Immature natural killer cell (primary cell): Measurements from ENCODE around the gene STX2. TPM values are rescaled to one million over a fixed set of nuclear protein-coding genes. Genes with fewer than 3 reads are reported as not detected.

ENCODE experiments used
- DNase-seq, 3 donors: peaks; one replicate each; pipeline ENCODE4 v3.0.0; 2022; ENCODE audit warnings: mixed read lengths in 1 of 3
- H3K27ac Mint-ChIP-seq, 6 donors: one replicate each; pipeline ENCODE4 v1.8.0; 2020; ENCODE audit warnings: mixed read lengths in 6 of 6, mild to moderate bottlenecking in 5 of 6, inconsistent platforms in 4 of 6, moderate library complexity in 3 of 6
- H3K27me3 Mint-ChIP-seq, 3 donors: one replicate each; pipeline ENCODE4 v1.8.0; 2020 to 2021; ENCODE audit warnings: low read depth in 3 of 3, mild to moderate bottlenecking in 3 of 3, mixed read lengths in 3 of 3, moderate library complexity in 3 of 3, inconsistent platforms in 1 of 3
- H3K36me3 Mint-ChIP-seq, 3 donors: one replicate each; pipeline ENCODE4 v1.8.0; 2020; ENCODE audit warnings: mixed read lengths in 3 of 3, inconsistent platforms in 2 of 3, mild to moderate bottlenecking in 2 of 3
- H3K4me1 Mint-ChIP-seq, 2 donors: one replicate each; pipeline ENCODE4 v1.8.0; 2020; ENCODE audit warnings: inconsistent platforms in 2 of 2, mild to moderate bottlenecking in 2 of 2, mixed read lengths in 2 of 2, moderate library complexity in 1 of 2
- H3K4me3 Mint-ChIP-seq, 5 donors: one replicate each; pipeline ENCODE4 v1.8.0; 2020; ENCODE audit warnings: mild to moderate bottlenecking in 5 of 5, mixed read lengths in 5 of 5, inconsistent platforms in 3 of 5, moderate library complexity in 3 of 5
- H3K9me3 Mint-ChIP-seq, 6 donors: one replicate each; pipeline ENCODE4 v1.8.0; 2020; ENCODE audit warnings: mild to moderate bottlenecking in 6 of 6, mixed read lengths in 6 of 6, inconsistent platforms in 4 of 6, moderate library complexity in 3 of 6
- polyA plus RNA-seq, 3 donors: library from polyadenylated mRNA; unstranded; fragments of 300-500 nt; fragmentation: Illumina TruSeq; gene quantifications; one replicate each; pipeline ENCODE4 v1.2.3, GENCODE V29; 2021

STX2 gene
- polyA plus RNA-seq, 3 donors from 2014 or later = 3.3 to 5.8 (median 3.6) TPM

- H3K4me1 Mint-ChIP-seq = peaks cover 0 to 8% of the 10 kb centered on the region in 2 donors
- peaks cover 0 to 7% (median under 1%) of the 10 kb centered on the region in 6 donors for H3K9me3 Mint-ChIP-seq
- DNase-seq = no peak
- H3K4me3 Mint-ChIP-seq = no peak overlapping the region
- no peaks in the 10 kb centered on the region for H3K36me3 Mint-ChIP-seq
- no peak overlapping the region for H3K27ac Mint-ChIP-seq
- H3K27me3 Mint-ChIP-seq = peaks cover 3 to 10% (median 5%) of the 10 kb centered on the region in 3 donors
These were observed 90.3 kb downstream of the STX2 start for GRCh38 chr12:130748786-130749185.

- DNase-seq = peak; percentile 22 to 36 (median 33)
- Mint-ChIP-seq H3K36me3 (no peaks in the 10 kb centered on the region), H3K27ac (no peak overlapping the region), H3K27me3 (peaks cover 3 to 10% (median 5%) of the 10 kb centered on the region in 3 donors), H3K9me3 (peaks cover 0 to 4% (median 0%) of the 10 kb centered on the region in 6 donors), H3K4me1 (peaks cover 0 to 8% of the 10 kb centered on the region in 2 donors), H3K4me3 (no peak overlapping the region)
These were observed 90.9 kb downstream of the STX2 start for GRCh38 chr12:130747867-130748740.

- Mint-ChIP-seq H3K36me3 (no peaks in the 10 kb centered on the region), H3K4me3 (no peak overlapping the region), H3K4me1 (peaks cover 0 to 8% of the 10 kb centered on the region in 2 donors), H3K27ac (no peak overlapping the region), H3K9me3 (peaks cover 0 to 4% (median 0%) of the 10 kb centered on the region in 6 donors), H3K27me3 (peaks cover 3 to 10% (median 5%) of the 10 kb centered on the region in 3 donors)
- DNase-seq = no peak
These were observed 92.5 kb downstream of the STX2 start for GRCh38 chr12:130746546-130746945.

- no peak overlapping the region for H3K27ac Mint-ChIP-seq
These were observed 93.1 kb downstream of the STX2 start for GRCh38 chr12:130745921-130746320.

GRCh38 chr12:130744274-130744673 lies 94.8 kb downstream of the STX2 start:
- DNase-seq = no peak
- Mint-ChIP-seq H3K9me3 (peaks cover 0 to 7% (median 2%) of the 10 kb centered on the region in 6 donors), H3K36me3 (no peaks in the 10 kb centered on the region), H3K27me3 (peaks cover 0 to 9% (median 8%) of the 10 kb centered on the region in 3 donors), H3K27ac (no peak overlapping the region), H3K4me3 (no peak overlapping the region), H3K4me1 (peaks cover 0 to 8% of the 10 kb centered on the region in 2 donors)

More at GRCh38 chr12:130745921-130746320, 93.1 kb downstream of the STX2 start:
- Mint-ChIP-seq H3K36me3 (no peaks in the 10 kb centered on the region), H3K9me3 (peaks cover 0 to 4% (median 0%) of the 10 kb centered on the region in 6 donors), H3K27me3 (peaks cover 1 to 10% (median 6%) of the 10 kb centered on the region in 3 donors), H3K4me1 (peaks cover 0 to 8% of the 10 kb centered on the region in 2 donors), H3K4me3 (no peak overlapping the region)
- DNase-seq = no peak

GRCh38 chr12:130743606-130744005 lies 95.4 kb downstream of the STX2 start:
- Mint-ChIP-seq H3K36me3 (no peaks in the 10 kb centered on the region), H3K9me3 (peaks cover 0 to 7% (median 2%) of the 10 kb centered on the region in 6 donors), H3K27me3 (peaks cover 0 to 11% (median 8%) of the 10 kb centered on the region in 3 donors), H3K27ac (no peak overlapping the region), H3K4me3 (no peak overlapping the region), H3K4me1 (peaks cover 0 to 8% of the 10 kb centered on the region in 2 donors)
- DNase-seq = no peak

- no peak overlapping the region for H3K4me3 Mint-ChIP-seq
- no peak overlapping the region for H3K27ac Mint-ChIP-seq
- H3K9me3 Mint-ChIP-seq = peaks cover 0 to 7% (median 2%) of the 10 kb centered on the region in 6 donors
- DNase-seq = no peak
- H3K4me1 Mint-ChIP-seq = peaks cover 0 to 5% of the 10 kb centered on the region in 2 donors
- H3K27me3 Mint-ChIP-seq = peaks cover 0 to 10% (median 8%) of the 10 kb centered on the region in 3 donors
- no peaks in the 10 kb centered on the region for H3K36me3 Mint-ChIP-seq
These were observed 95.9 kb downstream of the STX2 start for GRCh38 chr12:130743176-130743575.

GRCh38 chr12:130742716-130743115 lies 96.3 kb downstream of the STX2 start:
- H3K4me1 Mint-ChIP-seq = peaks cover 0 to under 1% of the 10 kb centered on the region in 2 donors
- no peak overlapping the region for H3K27ac Mint-ChIP-seq
- DNase-seq = no peak
- H3K27me3 Mint-ChIP-seq = peaks cover 0 to 10% (median 8%) of the 10 kb centered on the region in 3 donors
- H3K4me3 Mint-ChIP-seq = no peak overlapping the region
- H3K9me3 Mint-ChIP-seq = peaks cover 0 to 7% (median 2%) of the 10 kb centered on the region in 6 donors
- no peaks in the 10 kb centered on the region for H3K36me3 Mint-ChIP-seq

- Mint-ChIP-seq H3K4me1 (no peaks in the 10 kb centered on the region), H3K27me3 (peaks cover 3 to 10% (median 8%) of the 10 kb centered on the region in 3 donors), H3K36me3 (no peaks in the 10 kb centered on the region), H3K27ac (no peak overlapping the region), H3K4me3 (no peak overlapping the region), H3K9me3 (peaks cover 0 to 7% (median 2%) of the 10 kb centered on the region in 6 donors)
- DNase-seq = no peak
These were observed 96.9 kb downstream of the STX2 start for GRCh38 chr12:130742112-130742511.

Other genes with a start within 250 kb of the STX2 start
- gene RIMBP2, start 123.0 kb downstream of the STX2 start, polyA plus RNA-seq = not detected
- gene RAN, start 32.8 kb upstream of the STX2 start, polyA plus RNA-seq = 100 to 1,000 TPM; 428 to 585 (median 478) TPM
- not detected for gene ADGRD1, start 114.7 kb upstream of the STX2 start, polyA plus RNA-seq